CD8-positive, alpha-beta memory T cell (primary cell): ENCODE measurements around the gene ARID1B. TPM values are rescaled to one million over a fixed set of nuclear protein-coding genes. Genes with fewer than 3 reads are reported as not detected.

Experiments
- CTCF ChIA-PET: fragments of 350-600 bp; sonication (Branson Sonifier 250); formaldehyde crosslinking; loops from one replicate; lab custom pipeline; 2021; ENCODE audit warnings: antibody characterized with exemption; lab: Charles Lee
- POLR2A ChIA-PET: fragments of 350-600 bp; sonication (Branson Sonifier 250); formaldehyde crosslinking; loops from one replicate; lab custom pipeline; 2021; ENCODE audit warnings: antibody characterized with exemption; lab: Charles Lee
- DNase-seq, 5 donors: peaks; one replicate each; pipeline versions ENCODE4 v3.0.0 to v3.0.0-alpha.2; 2020 to 2022; ENCODE audit warnings: mixed read lengths in 1 of 5
- H3K27ac ChIP-seq: one replicate; pipeline ENCODE4 v1.7.0; 2013; ENCODE audit warnings: low read depth, mild to moderate bottlenecking, low read length, moderate library complexity
- H3K27me3 ChIP-seq: 2 replicates; pipeline ENCODE4 v1.7.0; 2013; ENCODE audit warnings: low read length, mild to moderate bottlenecking; ENCODE audit not compliant: insufficient read depth, poor library complexity, severe bottlenecking
- H3K36me3 ChIP-seq: 2 replicates; pipeline ENCODE4 v1.7.0; 2013; ENCODE audit warnings: mild to moderate bottlenecking, low read length, moderate library complexity; ENCODE audit not compliant: insufficient read depth
- H3K4me1 ChIP-seq: 2 replicates; pipeline ENCODE4 v1.7.0; 2013; ENCODE audit warnings: mild to moderate bottlenecking, low read length, moderate library complexity; ENCODE audit not compliant: insufficient read depth
- H3K4me3 ChIP-seq: 2 replicates; pipeline ENCODE4 v1.7.0; 2013; ENCODE audit warnings: mild to moderate bottlenecking, low read length
- H3K9me3 ChIP-seq: 2 replicates; pipeline ENCODE4 v1.7.0; 2013; ENCODE audit warnings: mild to moderate bottlenecking, low read length
- H3K27ac Mint-ChIP-seq, 8 donors: one replicate each; pipeline ENCODE4 v1.8.0; 2020 to 2021; ENCODE audit warnings: mixed read lengths in 8 of 8, mild to moderate bottlenecking in 6 of 8, inconsistent platforms in 3 of 8, moderate library complexity in 3 of 8
- H3K27me3 Mint-ChIP-seq, 2 donors: one replicate each; pipeline ENCODE4 v1.8.0; 2020 to 2021; ENCODE audit warnings: mixed read lengths in 2 of 2, mild to moderate bottlenecking in 1 of 2, moderate library complexity in 1 of 2
- H3K36me3 Mint-ChIP-seq, 3 donors: one replicate each; pipeline ENCODE4 v1.8.0; 2020 to 2021; ENCODE audit warnings: mixed read lengths in 3 of 3, inconsistent platforms in 1 of 3, mild to moderate bottlenecking in 1 of 3
- H3K4me1 Mint-ChIP-seq, 3 donors: one replicate each; pipeline ENCODE4 v1.8.0; 2020 to 2021; ENCODE audit warnings: mixed read lengths in 3 of 3, inconsistent platforms in 1 of 3, mild to moderate bottlenecking in 1 of 3
- H3K4me3 Mint-ChIP-seq, 7 donors: one replicate each; pipeline ENCODE4 v1.8.0; 2020 to 2021; ENCODE audit warnings: mixed read lengths in 7 of 7, mild to moderate bottlenecking in 6 of 7, moderate library complexity in 4 of 7, inconsistent platforms in 2 of 7
- H3K9me3 Mint-ChIP-seq, 5 donors: one replicate each; pipeline ENCODE4 v1.8.0; 2020 to 2022; ENCODE audit warnings: mixed read lengths in 5 of 5, mild to moderate bottlenecking in 3 of 5, moderate library complexity in 2 of 5, inconsistent platforms in 1 of 5
- polyA plus RNA-seq: library from polyadenylated mRNA; unstranded; fragments of 300-500 nt; fragmentation: Illumina TruSeq; gene quantifications from one replicate; pipeline ENCODE4 v1.2.3, GENCODE V29; 2021
- total RNA-seq, 2 experiments: library from RNA; stranded (reverse); gene quantifications; one replicate each; pipeline ENCODE4 v1.2.3, GENCODE V29; 2021

ARID1B gene
- total and polyA plus RNA-seq, 3 experiments from 2014 or later, result 19.1 to 57.9 (median 53.0) TPM

- Mint-ChIP-seq H3K36me3 (peaks cover 0 to 1% (median 0%) of the 10 kb centered on the region in 3 donors), H3K27ac (peak overlapping the region in 4 of 8 donors; percentile 20 to 79 (median 37)), H3K9me3 (no peaks in the 10 kb centered on the region), H3K27me3 (no peaks in the 10 kb centered on the region), H3K4me1 (peaks cover 80 to 100% (median 98%) of the 10 kb centered on the region in 3 donors), H3K4me3 (peak overlapping the region in 2 of 7 donors; percentile 4)
- ChIA-PET POLR2A (no interaction called here), CTCF (no interaction called here)
- H3K27me3 ChIP-seq, result no peaks in the 10 kb centered on the region
- no peak overlapping the region for H3K27ac ChIP-seq
- peaks cover 57% of the 10 kb centered on the region for H3K4me1 ChIP-seq
- H3K4me3 ChIP-seq, result no peak overlapping the region
- H3K36me3 ChIP-seq, result no peaks in the 10 kb centered on the region
- DNase-seq, result no peak
- H3K9me3 ChIP-seq, result no peaks in the 10 kb centered on the region
Measured at GRCh38 chr6:156853733-156854132, 76.6 kb downstream of the ARID1B start.

GRCh38 chr6:156854466-156855161 is 77.4 kb downstream of the ARID1B start:
- no peaks in the 10 kb centered on the region for H3K36me3 ChIP-seq
- Mint-ChIP-seq H3K27me3 (no peaks in the 10 kb centered on the region), H3K36me3 (peaks cover 0 to 1% (median 0%) of the 10 kb centered on the region in 3 donors), H3K4me3 (no peak overlapping the region), H3K4me1 (peaks cover 76 to 98% (median 96%) of the 10 kb centered on the region in 3 donors), H3K27ac (peak overlapping the region in 2 of 8 donors; percentile 51 to 80), H3K9me3 (no peaks in the 10 kb centered on the region)
- H3K27ac ChIP-seq, result peak overlapping the region; percentile 34
- no peak for DNase-seq
- no peaks in the 10 kb centered on the region for H3K9me3 ChIP-seq
- peaks cover 57% of the 10 kb centered on the region for H3K4me1 ChIP-seq
- ChIA-PET CTCF (no interaction called here), POLR2A (no interaction called here)
- no peak overlapping the region for H3K4me3 ChIP-seq
- H3K27me3 ChIP-seq, result no peaks in the 10 kb centered on the region

GRCh38 chr6:156857573-156857972 is 80.4 kb downstream of the ARID1B start:
- ChIA-PET POLR2A (no interaction called here), CTCF (no interaction called here)
- H3K27me3 ChIP-seq, result no peaks in the 10 kb centered on the region
- peaks cover 48% of the 10 kb centered on the region for H3K4me1 ChIP-seq
- no peak for DNase-seq
- Mint-ChIP-seq H3K4me1 (peaks cover 78 to 96% (median 94%) of the 10 kb centered on the region in 3 donors), H3K27me3 (no peaks in the 10 kb centered on the region), H3K36me3 (peaks cover 0 to 3% (median 0%) of the 10 kb centered on the region in 3 donors), H3K9me3 (no peaks in the 10 kb centered on the region), H3K27ac (peak overlapping the region in 1 of 8 donors; percentile 2), H3K4me3 (no peak overlapping the region)
- H3K27ac ChIP-seq, result no peak overlapping the region
- no peaks in the 10 kb centered on the region for H3K9me3 ChIP-seq
- no peaks in the 10 kb centered on the region for H3K36me3 ChIP-seq
- no peak overlapping the region for H3K4me3 ChIP-seq

- Mint-ChIP-seq H3K27me3 (peaks cover 0 to 2% of the 10 kb centered on the region in 2 donors), H3K9me3 (no peaks in the 10 kb centered on the region), H3K4me3 (no peak overlapping the region), H3K4me1 (peaks cover 81 to 96% (median 94%) of the 10 kb centered on the region in 3 donors), H3K36me3 (peaks cover 0 to 3% (median 0%) of the 10 kb centered on the region in 3 donors), H3K27ac (no peak overlapping the region)
- ChIA-PET CTCF (no interaction called here), POLR2A (no interaction called here)
- Histone ChIP-seq H3K4me1 (peaks cover 38% of the 10 kb centered on the region), H3K36me3 (no peaks in the 10 kb centered on the region), H3K27ac (no peak overlapping the region), H3K9me3 (no peaks in the 10 kb centered on the region), H3K4me3 (no peak overlapping the region), H3K27me3 (no peaks in the 10 kb centered on the region)
- no peak for DNase-seq
Measured at GRCh38 chr6:156859686-156860085, 82.5 kb downstream of the ARID1B start.

GRCh38 chr6:156862711-156863110 is 85.5 kb downstream of the ARID1B start:
- Mint-ChIP-seq H3K4me1 (peaks cover 81 to 96% (median 94%) of the 10 kb centered on the region in 3 donors), H3K36me3 (peaks cover 0 to 2% (median 0%) of the 10 kb centered on the region in 3 donors), H3K27me3 (peaks cover 0 to 2% of the 10 kb centered on the region in 2 donors), H3K4me3 (peak overlapping the region in 2 of 7 donors; percentile 3 to 6), H3K27ac (peak overlapping the region in 4 of 8 donors; percentile 18 to 52 (median 32)), H3K9me3 (no peaks in the 10 kb centered on the region)
- POLR2A ChIA-PET, result no interaction called here
- Histone ChIP-seq H3K9me3 (no peaks in the 10 kb centered on the region), H3K4me3 (no peak overlapping the region), H3K27ac (no peak overlapping the region), H3K36me3 (no peaks in the 10 kb centered on the region), H3K4me1 (peaks cover 19% of the 10 kb centered on the region), H3K27me3 (no peaks in the 10 kb centered on the region)
- no peak for DNase-seq
- CTCF ChIA-PET, result no interaction called here

GRCh38 chr6:156863504-156863903 is 86.3 kb downstream of the ARID1B start:
- H3K27ac Mint-ChIP-seq, result peak overlapping the region in 1 of 8 donors; percentile 35
- CTCF ChIA-PET, result no interaction called here
- peaks cover 83 to 96% (median 94%) of the 10 kb centered on the region in 3 donors for H3K4me1 Mint-ChIP-seq
- H3K27me3 Mint-ChIP-seq, result peaks cover 0 to 2% of the 10 kb centered on the region in 2 donors
- H3K4me1 ChIP-seq, result peaks cover 19% of the 10 kb centered on the region
- H3K27me3 ChIP-seq, result no peaks in the 10 kb centered on the region
- POLR2A ChIA-PET, result no interaction called here
- H3K36me3 ChIP-seq, result no peaks in the 10 kb centered on the region
- H3K9me3 Mint-ChIP-seq, result no peaks in the 10 kb centered on the region
- H3K4me3 ChIP-seq, result no peak overlapping the region
- no peaks in the 10 kb centered on the region for H3K9me3 ChIP-seq
- DNase-seq, result no peak
- H3K4me3 Mint-ChIP-seq, result no peak overlapping the region
- H3K36me3 Mint-ChIP-seq, result peaks cover 0 to 2% (median 0%) of the 10 kb centered on the region in 3 donors
- H3K27ac ChIP-seq, result no peak overlapping the region

- Histone ChIP-seq H3K27me3 (no peaks in the 10 kb centered on the region), H3K9me3 (no peaks in the 10 kb centered on the region), H3K4me1 (peaks cover 19% of the 10 kb centered on the region), H3K36me3 (no peaks in the 10 kb centered on the region), H3K4me3 (no peak overlapping the region), H3K27ac (no peak overlapping the region)
- H3K4me3 Mint-ChIP-seq, result peak overlapping the region in 1 of 7 donors; percentile 1
- H3K4me1 Mint-ChIP-seq, result peaks cover 89 to 97% (median 95%) of the 10 kb centered on the region in 3 donors
- peaks cover 0 to 2% (median 0%) of the 10 kb centered on the region in 3 donors for H3K36me3 Mint-ChIP-seq
- no peaks in the 10 kb centered on the region for H3K9me3 Mint-ChIP-seq
- ChIA-PET CTCF (no interaction called here), POLR2A (no interaction called here)
- DNase-seq, result no peak
- H3K27ac Mint-ChIP-seq, result peak overlapping the region in 3 of 8 donors; percentile 2 to 86 (median 44)
- peaks cover 0 to 2% of the 10 kb centered on the region in 2 donors for H3K27me3 Mint-ChIP-seq
Measured at GRCh38 chr6:156864557-156864956, 87.4 kb downstream of the ARID1B start.

- ChIA-PET CTCF (no interaction called here), POLR2A (no interaction called here)
- Histone ChIP-seq H3K27me3 (no peaks in the 10 kb centered on the region), H3K4me1 (peaks cover 19% of the 10 kb centered on the region), H3K4me3 (no peak overlapping the region), H3K27ac (no peak overlapping the region), H3K9me3 (no peaks in the 10 kb centered on the region), H3K36me3 (no peaks in the 10 kb centered on the region)
- Mint-ChIP-seq H3K27ac (peak overlapping the region in 5 of 8 donors; percentile 1 to 86 (median 25)), H3K9me3 (no peaks in the 10 kb centered on the region), H3K27me3 (peaks cover 0 to 2% of the 10 kb centered on the region in 2 donors), H3K4me3 (peak overlapping the region in 2 of 7 donors; percentile 2 to 48), H3K4me1 (peaks cover 86 to 95% (median 93%) of the 10 kb centered on the region in 3 donors), H3K36me3 (peaks cover 0 to 2% (median 0%) of the 10 kb centered on the region in 3 donors)
- no peak for DNase-seq
Measured at GRCh38 chr6:156865019-156865629, 87.9 kb downstream of the ARID1B start.
